Lower leg skin (tissue), 3 donors: ENCODE measurements around the gene PRND.

Experiments
- POLR2A ChIP-seq, 2 donors: fragments of 450-650 bp; IDR thresholded peaks; one replicate each; pipeline ENCODE4 v1.6.1; 2016 to 2017; ENCODE audit warnings: antibody characterized with exemption in 2 of 2, mild to moderate bottlenecking in 1 of 2, moderate library complexity in 1 of 2
- TF ChIP-seq, protein P1 (sequence below), 3 donors: fragments of 450-650 bp; IDR thresholded peaks; one replicate each; pipeline ENCODE4 v1.5.1; 2016; ENCODE audit warnings: antibody characterized with exemption in 3 of 3, mild to moderate bottlenecking in 3 of 3, moderate library complexity in 2 of 3

DNA sequence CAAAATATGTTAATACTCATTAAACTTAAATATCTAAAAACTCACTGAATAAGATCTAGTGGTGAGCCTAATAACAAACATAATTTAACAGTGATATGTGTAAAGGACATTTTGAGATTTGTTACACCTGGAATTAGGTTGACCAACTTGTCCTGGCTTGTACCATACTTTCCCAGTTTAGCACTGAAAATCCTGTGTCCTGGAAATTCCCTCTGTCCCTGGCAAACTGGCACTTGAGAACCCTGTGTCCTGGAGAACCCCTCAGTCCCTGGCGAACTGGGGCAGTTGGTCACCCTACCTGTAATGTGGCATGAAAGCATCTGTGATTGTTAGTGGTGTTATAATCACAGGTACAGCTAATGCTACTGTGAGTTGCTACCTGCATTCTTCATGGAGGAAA lies 6.9 kb upstream of the PRND start:
- TF ChIP-seq, protein P1, sequence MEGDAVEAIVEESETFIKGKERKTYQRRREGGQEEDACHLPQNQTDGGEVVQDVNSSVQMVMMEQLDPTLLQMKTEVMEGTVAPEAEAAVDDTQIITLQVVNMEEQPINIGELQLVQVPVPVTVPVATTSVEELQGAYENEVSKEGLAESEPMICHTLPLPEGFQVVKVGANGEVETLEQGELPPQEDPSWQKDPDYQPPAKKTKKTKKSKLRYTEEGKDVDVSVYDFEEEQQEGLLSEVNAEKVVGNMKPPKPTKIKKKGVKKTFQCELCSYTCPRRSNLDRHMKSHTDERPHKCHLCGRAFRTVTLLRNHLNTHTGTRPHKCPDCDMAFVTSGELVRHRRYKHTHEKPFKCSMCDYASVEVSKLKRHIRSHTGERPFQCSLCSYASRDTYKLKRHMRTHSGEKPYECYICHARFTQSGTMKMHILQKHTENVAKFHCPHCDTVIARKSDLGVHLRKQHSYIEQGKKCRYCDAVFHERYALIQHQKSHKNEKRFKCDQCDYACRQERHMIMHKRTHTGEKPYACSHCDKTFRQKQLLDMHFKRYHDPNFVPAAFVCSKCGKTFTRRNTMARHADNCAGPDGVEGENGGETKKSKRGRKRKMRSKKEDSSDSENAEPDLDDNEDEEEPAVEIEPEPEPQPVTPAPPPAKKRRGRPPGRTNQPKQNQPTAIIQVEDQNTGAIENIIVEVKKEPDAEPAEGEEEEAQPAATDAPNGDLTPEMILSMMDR (IDR thresholded peaks at IDR 0.05): no peak
- no peak for TF ChIP-seq POLR2A (IDR thresholded peaks at IDR 0.05)
